HepG2 (cell line): ENCODE measurements around the gene NUBP2. TPM values are rescaled to one million over a fixed set of nuclear protein-coding genes. Genes with fewer than 3 reads are reported as not detected.

Experiments
- ATAC-seq: fragments of 200-7000 bp; cut with Tn5 transposase; 3 replicates; pipeline ENCODE4 v1.9.1; 2020; ENCODE audit warnings: mild to moderate bottlenecking, moderate library complexity
- BruUV-seq: library from RNA; stranded (reverse); fragments of 400-500 nt; replicated peaks from 2 replicates; lab custom pipeline; 2021; lab: Mats Ljungman, UMichigan
- CTCF ChIA-PET: fragments of 300-600 bp; formaldehyde crosslinking; extraction: SDS; loops from one replicate; lab custom pipeline; 2021; ENCODE audit warnings: low total read pairs, inconsistent platforms, low intra/inter-chr PET ratio; lab: Yijun Ruan, JAX
- POLR2A ChIA-PET: fragments of 350-600 bp; sonication (Branson Sonifier 250); formaldehyde crosslinking; loops from one replicate; lab custom pipeline; 2020; ENCODE audit warnings: antibody characterized with exemption, inconsistent platforms; lab: Yijun Ruan, JAX
- DNase-seq: peaks from one replicate; pipeline ENCODE4 v3.0.0-alpha.2; 2015; ENCODE audit warnings: low spot score
- FAIRE-seq: peaks from 3 replicates; lab custom pipeline; 2011; peaks lifted over from hg19 to GRCh38; lab: Jason Lieb, UNC
- H2AFZ ChIP-seq: one replicate; pipeline ENCODE4 v1.6.1; 2011; ENCODE audit warnings: low read length, inconsistent platforms
- H3K27ac ChIP-seq: fragments of 300-600 bp; 3 replicates; pipeline ENCODE4 v1.8.0; 2011; ENCODE audit warnings: mixed run types, mild to moderate bottlenecking, mixed read lengths, low read length, inconsistent platforms; ENCODE audit not compliant: insufficient read depth; ENCODE audit errors: extremely low read length
- H3K27me3 ChIP-seq, 2 experiments: fragments of 200-600 bp in 1 of 2; 2 replicates in 1 of 2; 3 replicates in 1 of 2; pipeline versions ENCODE4 v1.6.0 to v1.8.0; 2011; ENCODE audit warnings: low read length in 2 of 2, mild to moderate bottlenecking in 2 of 2, moderate library complexity in 2 of 2, inconsistent platforms in 1 of 2; ENCODE audit not compliant: insufficient read depth in 2 of 2, control insufficient read depth in 1 of 2
- H3K36me3 ChIP-seq, 2 experiments: fragments of 200-600 bp in 1 of 2; replicated peaks in 1 of 2; 2 replicates in 1 of 2; 3 replicates in 1 of 2; pipeline versions ENCODE4 v1.5.1 to v1.8.0; 2011; ENCODE audit warnings: low read length in 2 of 2, inconsistent platforms in 1 of 2; ENCODE audit not compliant: insufficient read depth in 2 of 2, control insufficient read depth in 1 of 2
- H3K4me1 ChIP-seq: 2 replicates; pipeline ENCODE4 v1.5.1; 2012; ENCODE audit warnings: low read length, inconsistent platforms; ENCODE audit not compliant: insufficient read depth
- H3K4me2 ChIP-seq: 2 replicates; pipeline ENCODE4 v1.6.0; 2011; ENCODE audit warnings: low read depth, low read length, inconsistent platforms
- H3K4me3 ChIP-seq, 3 experiments: fragments of 200-600 bp in 1 of 3; sonication (generic), shearing (Covaris generic) in 1 of 3; replicated peaks in 1 of 3; 2 replicates each; pipeline ENCODE4 v1.5.1; 2011 to 2016; ENCODE audit warnings: low read length in 3 of 3, inconsistent platforms in 2 of 3, low read depth in 2 of 3, mild to moderate bottlenecking in 2 of 3, control low read depth in 1 of 3, mixed read lengths in 1 of 3; ENCODE audit not compliant: insufficient read depth in 1 of 3
- H3K79me2 ChIP-seq: one replicate; pipeline ENCODE4 v1.6.1; 2011; ENCODE audit warnings: low read length, inconsistent platforms; ENCODE audit not compliant: insufficient read depth
- H3K9ac ChIP-seq: 2 replicates; pipeline ENCODE4 v1.6.0; 2011; ENCODE audit warnings: mild to moderate bottlenecking, low read depth, low read length, inconsistent platforms; ENCODE audit not compliant: insufficient read depth
- H3K9me3 ChIP-seq: 2 replicates; pipeline ENCODE4 v1.5.1; 2012; ENCODE audit warnings: mild to moderate bottlenecking, low read length
- H4K20me1 ChIP-seq: 2 replicates; pipeline ENCODE4 v1.6.0; 2011; ENCODE audit warnings: inconsistent platforms, mild to moderate bottlenecking, low read length, moderate library complexity; ENCODE audit not compliant: insufficient read depth
- HBP1 ChIP-seq: IDR thresholded peaks from 2 replicates; pipeline ENCODE4 v1.6.1; 2016; ENCODE audit warnings: low read depth, control low read depth
- HNRNPL ChIP-seq: fragments of 200-400 bp; formaldehyde crosslinking; IDR thresholded peaks from 2 replicates; pipeline ENCODE4 v1.6.1; 2017; ENCODE audit warnings: mild to moderate bottlenecking, low read depth, low read length
- POLR2A ChIP-seq, 2 experiments: IDR thresholded peaks; 2 replicates each; pipeline ENCODE4 v1.6.1; 2011; ENCODE audit warnings: low read depth in 2 of 2, low read length in 2 of 2, mild to moderate bottlenecking in 1 of 2, moderate library complexity in 1 of 2; ENCODE audit not compliant: insufficient read depth in 1 of 2
- RBFOX2 ChIP-seq: fragments of 200-400 bp; formaldehyde crosslinking; IDR thresholded peaks from 2 replicates; pipeline ENCODE4 v1.6.1; 2017; ENCODE audit warnings: low read depth, mild to moderate bottlenecking, low read length
- ZBTB33 ChIP-seq: sonication (generic); formaldehyde crosslinking; IDR thresholded peaks from 2 replicates; pipeline ENCODE4 v1.4.0; 2020; ENCODE audit warnings: missing genetic modification reagents
- ZBTB7A ChIP-seq: sonication (generic); formaldehyde crosslinking; IDR thresholded peaks from 2 replicates; pipeline ENCODE4 v1.8.0; 2022; ENCODE audit warnings: mild to moderate bottlenecking, missing genetic modification reagents
- ZNF646 ChIP-seq: sonication (generic); formaldehyde crosslinking; IDR thresholded peaks from 2 replicates; pipeline ENCODE4 v1.9.0; 2021; ENCODE audit warnings: mild to moderate bottlenecking, missing genetic modification reagents
- WGBS: methylation state at CpG from one replicate; pipeline ENCODE4 v1.1.6; 2017; ENCODE audit warnings: low lambda C conversion rate; 5-methylcytosine and 5-hydroxymethylcytosine counted together
- in situ Hi-C: cut with HindIII; loops from 2 replicates; pipeline ENCODE4 v1.10.0; 2017; ENCODE audit warnings: low pct_unique_long_range_greater_than_20kb; ENCODE audit not compliant: extremely low pct_ligation_motif_present
- intact Hi-C: fragments of 100-400 bp; cut with micrococcal nuclease; formaldehyde crosslinking; loops from one replicate; pipeline ENCODE4 v1.10.0; 2022; ENCODE audit not compliant: unreplicated experiment
- polyA plus RNA-seq, 8 experiments: library from polyadenylated mRNA; depleted of rRNA in 3 of 8; stranded (reverse) in 7 of 8; unstranded in 1 of 8; fragments of >200 nt; fragmentation: Illumina TruSeq in 4 of 8; extraction: Trizol in 4 of 8; gene quantifications; 2 replicates each; pipeline versions ENCODE4 v1.2.1 to v1.2.3, GENCODE V29; 2011 to 2016; ENCODE audit warnings: low read depth in 4 of 8, missing spikeins in 1 of 8, mixed read lengths in 1 of 8; ENCODE audit not compliant: insufficient read depth in 1 of 8
- total RNA-seq, 5 experiments: library from RNA; depleted of rRNA; stranded (reverse); fragments of >200 nt; fragmentation: Illumina TruSeq; extraction: Trizol; gene quantifications; 2 replicates each; pipeline ENCODE4 v1.2.3, GENCODE V29; 2016; ENCODE audit warnings: low read depth in 1 of 5

The NUBP2 gene
- total and polyA plus RNA-seq, 2 of the 13 experiments (the other 11 are each of a cell fraction or from before 2014, with no cell fraction given): 25.7 to 61.5 TPM

- no peak for TF ChIP-seq ZBTB7A (CRISPR knock-in tag)
- TF ChIP-seq ZNF646 (CRISPR knock-in tag): no peak
Observed at GRCh38 chr16:1776672-1776955, 6.1 kb upstream of the NUBP2 start (continued).

- Histone ChIP-seq H3K4me3 (no peak overlapping the region), H3K27ac (no peak overlapping the region), H3K36me3 (peaks cover 5 to 13% of the 10 kb centered on the region in 2 experiments; a peak in 3 of 5 replicates), H2AFZ (no peak overlapping the region), H3K9ac (no peak overlapping the region), H3K4me2 (no peak overlapping the region), H4K20me1 (no peaks in the 10 kb centered on the region), H3K9me3 (no peaks in the 10 kb centered on the region), H3K79me2 (peaks cover 27% of the 10 kb centered on the region), H3K4me1 (peaks cover 24% of the 10 kb centered on the region), H3K27me3 (no peaks in the 10 kb centered on the region; a peak in 2 of 5 replicates)
- intact Hi-C loops: no loop called here
- CTCF ChIA-PET: no interaction called here
- in situ Hi-C loops: no loop called here
- BruUV-seq: no TSS peak
- ATAC-seq (no peak), DNase-seq (no peak), FAIRE-seq (no peak)
- 92% methylated on average over 7 of the region's 22 CpGs for WGBS
- TF ChIP-seq HBP1 (CRISPR knock-in tag) (no peak), RBFOX2 (peak; percentile 75; the same call in 1 of the 2 replicates), HNRNPL (0 out of 2 replicates have a peak, but pooled peaks have one; percentile 4), ZBTB33 (CRISPR knock-in tag) (0 out of 2 replicates have a peak, but pooled peaks have one; percentile 34), POLR2A (IDR thresholded peaks at IDR 0.05; ENCODE audit: insufficient read depth in 1 of 2, low read depth in 2 of 2, low read length in 2 of 2) (peak in 1 of 2 experiments; percentile 7; a peak in 1 of 4 replicates)
- POLR2A ChIA-PET: interaction anchor here (3.8 kb wide), 1 partner anchor 47 kb away, joined by 10 read pairs; no protein-coding TSS in a partner anchor
Observed at GRCh38 chr16:1776991-1777374, 5.8 kb upstream of the NUBP2 start.
